Measurements from ENCODE around the gene PPFIBP2.

PPFIBP2 gene

DNA sequence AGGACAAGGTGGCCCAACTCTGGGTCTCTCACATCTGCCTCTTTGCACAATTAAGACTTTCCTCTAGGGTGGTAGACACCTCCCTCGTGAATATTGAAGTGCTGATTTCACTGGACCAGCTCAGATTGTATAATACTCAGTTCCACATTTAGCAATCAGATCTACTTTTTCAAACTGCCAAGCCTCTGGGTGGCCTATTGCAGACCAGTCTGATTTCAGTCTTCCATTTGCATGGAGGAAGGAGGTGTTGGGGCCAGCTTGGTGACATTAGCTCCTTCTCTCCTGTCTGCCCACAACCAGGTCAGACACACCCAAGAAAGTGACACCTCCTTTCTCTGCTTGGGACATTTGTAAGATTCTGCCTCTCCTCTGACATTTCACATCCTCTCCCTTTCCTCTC lies 78.2 kb downstream of the PPFIBP2 start:
- TF ChIP-seq, protein P1, sequence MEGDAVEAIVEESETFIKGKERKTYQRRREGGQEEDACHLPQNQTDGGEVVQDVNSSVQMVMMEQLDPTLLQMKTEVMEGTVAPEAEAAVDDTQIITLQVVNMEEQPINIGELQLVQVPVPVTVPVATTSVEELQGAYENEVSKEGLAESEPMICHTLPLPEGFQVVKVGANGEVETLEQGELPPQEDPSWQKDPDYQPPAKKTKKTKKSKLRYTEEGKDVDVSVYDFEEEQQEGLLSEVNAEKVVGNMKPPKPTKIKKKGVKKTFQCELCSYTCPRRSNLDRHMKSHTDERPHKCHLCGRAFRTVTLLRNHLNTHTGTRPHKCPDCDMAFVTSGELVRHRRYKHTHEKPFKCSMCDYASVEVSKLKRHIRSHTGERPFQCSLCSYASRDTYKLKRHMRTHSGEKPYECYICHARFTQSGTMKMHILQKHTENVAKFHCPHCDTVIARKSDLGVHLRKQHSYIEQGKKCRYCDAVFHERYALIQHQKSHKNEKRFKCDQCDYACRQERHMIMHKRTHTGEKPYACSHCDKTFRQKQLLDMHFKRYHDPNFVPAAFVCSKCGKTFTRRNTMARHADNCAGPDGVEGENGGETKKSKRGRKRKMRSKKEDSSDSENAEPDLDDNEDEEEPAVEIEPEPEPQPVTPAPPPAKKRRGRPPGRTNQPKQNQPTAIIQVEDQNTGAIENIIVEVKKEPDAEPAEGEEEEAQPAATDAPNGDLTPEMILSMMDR (IDR thresholded peaks at IDR 0.05; ENCODE audit: low read depth, low read length): no peak
- no peak overlapping the region for H3K4me3 ChIP-seq (ENCODE audit: low read depth, low read length)

DNA sequence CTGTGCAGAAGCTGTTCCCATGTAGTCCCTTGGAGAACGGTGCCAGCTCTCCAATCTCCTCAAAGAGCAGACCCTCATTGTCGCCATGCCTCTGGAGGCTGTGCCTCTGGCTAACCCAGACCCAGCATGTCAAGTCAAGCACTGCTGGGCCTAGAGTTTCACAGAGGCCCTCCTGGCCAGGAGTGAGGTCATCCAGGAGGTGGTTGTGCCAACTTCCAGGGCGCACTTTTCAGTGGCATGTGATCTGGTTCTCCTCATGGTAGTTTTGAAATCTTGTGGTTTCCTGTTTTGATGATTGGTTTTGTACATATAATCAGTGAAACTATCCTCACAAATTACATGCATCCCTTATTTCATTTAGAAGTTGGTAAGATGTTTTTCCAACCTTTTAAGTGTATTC lies 78.9 kb downstream of the PPFIBP2 start:
- TF ChIP-seq, protein P1 (IDR thresholded peaks at IDR 0.05; ENCODE audit: low read depth, low read length): no peak

DNA sequence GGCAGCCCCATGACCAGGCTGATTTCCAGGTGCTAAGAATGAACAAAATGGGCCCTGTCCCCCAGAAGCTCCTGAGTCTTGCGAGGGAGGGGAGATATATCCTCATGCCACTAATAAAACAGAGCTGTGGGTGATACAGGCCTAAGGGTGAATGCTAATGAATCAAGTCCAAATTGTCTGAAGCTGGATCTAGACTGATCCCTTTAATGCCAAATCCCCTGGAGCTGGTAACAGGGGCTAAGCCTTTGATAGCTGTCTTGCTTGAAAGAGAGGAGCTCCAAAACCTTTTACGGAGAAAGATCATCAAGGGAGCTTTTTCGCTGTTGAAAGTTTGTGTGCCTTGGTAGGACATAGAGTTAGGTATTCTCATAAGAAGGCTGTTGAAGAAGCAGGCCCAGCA lies 79.7 kb downstream of the PPFIBP2 start:
- TF ChIP-seq, protein P1 (IDR thresholded peaks at IDR 0.05; ENCODE audit: low read depth, low read length): no peak
- H3K4me3 ChIP-seq (ENCODE audit: low read depth, low read length): no peak overlapping the region

More for the DNA sequence above, 78.9 kb downstream of the PPFIBP2 start:
- no peak overlapping the region for H3K4me3 ChIP-seq (ENCODE audit: low read depth, low read length)

DNA sequence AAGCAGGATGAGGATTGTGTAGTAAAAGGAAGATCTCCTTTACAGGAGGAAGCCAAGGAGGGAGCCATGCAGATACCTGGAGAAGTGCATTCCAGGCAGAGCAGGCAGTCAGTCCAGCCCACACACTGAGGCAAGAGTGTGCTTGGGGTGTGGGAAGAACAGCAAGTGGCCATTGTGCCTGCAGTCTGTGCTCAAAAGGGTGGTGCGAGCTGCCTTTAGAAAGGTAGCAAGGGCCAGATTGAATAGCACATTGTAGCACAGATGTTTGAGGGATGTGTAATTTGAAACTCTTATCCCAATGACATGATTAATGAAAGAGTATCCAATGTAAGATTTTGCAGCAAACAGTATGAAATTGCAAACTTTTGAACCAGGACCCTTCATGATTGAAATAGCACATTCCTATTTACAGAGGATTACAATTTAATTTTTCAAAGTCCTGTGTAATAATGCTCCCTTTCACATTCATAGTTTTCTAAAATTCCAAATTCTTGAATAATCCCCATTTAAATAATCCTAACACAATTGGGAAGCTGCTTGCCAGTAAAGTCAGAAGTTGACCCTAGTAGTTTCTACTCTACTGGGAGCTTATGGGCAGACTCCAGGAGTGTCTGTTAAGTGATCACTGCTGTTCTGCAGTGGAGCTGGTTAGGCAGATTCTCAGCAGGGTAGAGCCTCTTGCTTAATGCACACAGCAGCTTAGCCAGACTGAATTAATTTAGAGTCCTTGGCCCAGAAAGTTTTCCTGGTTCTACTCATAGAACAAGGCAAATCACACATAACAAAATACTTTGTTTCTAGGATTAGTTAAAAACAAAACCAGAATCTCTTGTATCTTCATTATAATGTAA lies 81.4 kb downstream of the PPFIBP2 start:
- TF ChIP-seq, protein P1 (IDR thresholded peaks at IDR 0.05; ENCODE audit: low read depth, low read length): no peak
- no peak overlapping the region for H3K4me3 ChIP-seq (ENCODE audit: low read depth, low read length)

DNA sequence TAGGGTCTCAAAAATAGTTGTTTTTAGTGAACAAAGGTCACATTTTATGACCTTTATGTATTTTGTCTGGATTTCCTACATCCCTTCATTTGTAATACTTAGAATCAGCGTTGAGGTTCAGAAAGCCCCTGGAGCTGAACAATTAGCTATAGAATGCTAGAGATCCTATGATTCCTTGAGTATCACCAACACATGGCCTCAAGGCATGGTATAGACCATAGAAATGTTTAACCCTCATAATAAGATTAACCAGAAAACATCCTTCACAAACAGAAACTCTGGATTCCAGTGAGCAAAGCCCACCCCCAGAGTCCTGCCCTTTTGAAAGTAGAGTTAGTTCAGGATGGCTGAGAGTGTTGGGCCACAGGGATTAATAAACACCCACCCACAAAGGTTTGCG lies 82.2 kb downstream of the PPFIBP2 start:
- TF ChIP-seq, protein P1 (IDR thresholded peaks at IDR 0.05; ENCODE audit: low read depth, low read length): no peak
- no peak overlapping the region for H3K4me3 ChIP-seq (ENCODE audit: low read depth, low read length)

DNA sequence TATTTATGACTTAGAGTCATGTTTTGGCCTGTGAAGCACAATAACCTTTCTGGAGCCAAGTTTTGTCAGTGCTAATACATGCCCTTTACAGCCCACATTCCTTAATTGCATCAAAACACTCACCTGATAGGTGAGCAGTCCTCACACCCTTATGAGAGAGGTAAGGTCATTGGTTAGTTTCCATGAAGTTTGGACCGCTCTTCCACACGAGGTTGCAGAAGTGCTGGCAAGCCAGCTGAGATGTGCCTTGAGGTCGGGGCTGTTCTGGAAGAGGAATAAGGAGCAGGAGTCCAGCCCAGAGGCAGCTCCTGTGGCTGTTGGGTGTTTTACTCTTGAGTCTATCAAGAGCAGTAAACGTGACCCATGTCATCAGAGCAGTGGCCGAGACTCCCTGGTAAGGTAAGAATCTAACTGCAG lies 83.2 kb downstream of the PPFIBP2 start:
- no peak overlapping the region for H3K4me3 ChIP-seq (ENCODE audit: low read depth, low read length)
- TF ChIP-seq, protein P1 (IDR thresholded peaks at IDR 0.05; ENCODE audit: low read depth, low read length): no peak

DNA sequence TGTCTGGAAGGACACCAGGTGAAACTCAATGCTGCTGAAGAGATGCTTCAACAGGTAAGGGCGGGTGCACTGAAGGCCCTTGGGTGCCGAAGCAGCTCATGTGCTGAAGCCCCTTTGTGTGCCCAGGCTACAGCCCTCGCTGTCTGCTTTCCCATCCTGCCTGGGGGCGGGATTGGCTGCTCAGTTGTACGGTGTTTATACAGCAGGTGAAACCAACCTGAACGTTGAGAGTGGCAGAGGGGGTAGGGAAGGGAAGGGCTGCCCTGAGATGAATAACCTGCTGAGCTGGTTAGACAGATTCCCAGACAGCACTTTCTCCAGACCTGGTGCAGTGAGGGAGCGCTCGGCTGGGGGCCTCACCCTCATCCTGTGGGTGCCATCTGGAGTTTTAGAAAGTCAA lies 83.8 kb downstream of the PPFIBP2 start:
- TF ChIP-seq, protein P1 (IDR thresholded peaks at IDR 0.05; ENCODE audit: low read depth, low read length): no peak
- no peak overlapping the region for H3K4me3 ChIP-seq (ENCODE audit: low read depth, low read length)

Measured in WI38 (cell line).